ENCODE measurements around the gene LTO1. TPM values are rescaled to one million over a fixed set of nuclear protein-coding genes. Genes with fewer than 3 reads are reported as not detected.

The LTO1 gene
- total RNA-seq, 2 donors from 2014 or later, result 23.2 to 32.2 TPM

DNA sequence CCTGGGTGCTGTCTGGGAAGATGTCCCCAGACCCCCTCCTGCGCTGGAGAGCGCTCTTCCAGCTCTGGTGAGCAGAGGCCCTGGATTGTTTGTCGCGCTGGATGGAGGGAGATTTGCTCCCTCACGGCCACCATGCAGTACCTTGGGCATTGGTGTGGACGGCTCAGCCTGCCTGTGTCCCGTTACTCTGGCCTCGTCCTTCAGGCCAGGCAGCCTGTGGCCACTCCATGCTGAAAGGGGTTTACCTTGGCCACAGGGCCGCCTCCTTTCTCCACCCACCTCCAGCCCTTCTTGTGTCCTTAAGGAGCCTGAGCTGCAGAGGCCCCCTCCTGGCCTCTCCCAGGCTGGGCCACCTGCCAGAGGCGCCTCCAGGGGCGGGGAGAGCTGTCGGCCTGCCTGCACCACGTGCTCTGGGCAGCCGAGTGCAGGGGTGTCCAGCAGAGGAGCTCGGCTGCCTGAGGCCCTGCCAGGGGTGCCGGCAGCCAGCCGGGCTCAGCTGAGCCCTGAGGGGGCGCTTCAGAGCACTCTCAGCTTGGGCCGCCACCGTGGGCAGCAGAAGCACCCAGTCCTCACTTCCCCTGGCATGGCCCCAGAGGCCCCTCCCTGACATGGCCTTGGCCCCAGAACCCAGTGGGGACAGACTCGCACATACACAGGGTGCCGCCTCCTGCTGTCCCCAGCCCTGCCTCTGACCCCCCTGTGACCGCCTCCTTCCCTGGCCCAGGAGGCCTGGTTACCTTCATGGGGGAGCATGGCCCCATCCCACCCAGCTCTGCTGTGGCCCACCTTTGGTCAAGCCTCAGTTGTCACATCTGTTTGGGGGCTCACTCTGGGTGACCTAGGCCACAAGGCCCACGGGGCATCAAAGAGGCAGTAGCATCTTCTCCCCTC is 30.8 kb downstream of the LTO1 start:
- no peaks in the 10 kb centered on the region for H3K9me3 Mint-ChIP-seq
- H3K27me3 Mint-ChIP-seq (ENCODE audit: insufficient read depth), result no peaks in the 10 kb centered on the region
- peaks cover 4% of the 10 kb centered on the region for H3K4me1 Mint-ChIP-seq
- peak overlapping the region; percentile 72 for H3K27ac Mint-ChIP-seq
- H3K27me3 ChIP-seq (ENCODE audit: control insufficient read depth, insufficient read depth, low read length, poor library complexity, severe bottlenecking), result peaks cover 28% of the 10 kb centered on the region
- H3K9ac ChIP-seq (ENCODE audit: extremely low read depth, low read length, poor library complexity, severe bottlenecking), result no peak overlapping the region
- 93 to 94% methylated on average over 17 to 24 of the region's 24 CpGs for WGBS, 2 experiments (ENCODE audit: insufficient coverage in 1 of 2, insufficient read length in 1 of 2)
- no peaks in the 10 kb centered on the region for H3K36me3 ChIP-seq (ENCODE audit: control insufficient read depth, insufficient read depth, low read length)
- DNase-seq, result peak; percentile 67
- no peak overlapping the region for H3K27ac ChIP-seq (ENCODE audit: low read depth, low read length)
- H3K9me3 ChIP-seq (ENCODE audit: control insufficient read depth, low read length), result no peaks in the 10 kb centered on the region
- H3K36me3 Mint-ChIP-seq (ENCODE audit: low read depth), result peaks cover 35% of the 10 kb centered on the region
- H3K4me3 Mint-ChIP-seq, result peak overlapping the region; percentile 93
- TF ChIP-seq, protein P1, sequence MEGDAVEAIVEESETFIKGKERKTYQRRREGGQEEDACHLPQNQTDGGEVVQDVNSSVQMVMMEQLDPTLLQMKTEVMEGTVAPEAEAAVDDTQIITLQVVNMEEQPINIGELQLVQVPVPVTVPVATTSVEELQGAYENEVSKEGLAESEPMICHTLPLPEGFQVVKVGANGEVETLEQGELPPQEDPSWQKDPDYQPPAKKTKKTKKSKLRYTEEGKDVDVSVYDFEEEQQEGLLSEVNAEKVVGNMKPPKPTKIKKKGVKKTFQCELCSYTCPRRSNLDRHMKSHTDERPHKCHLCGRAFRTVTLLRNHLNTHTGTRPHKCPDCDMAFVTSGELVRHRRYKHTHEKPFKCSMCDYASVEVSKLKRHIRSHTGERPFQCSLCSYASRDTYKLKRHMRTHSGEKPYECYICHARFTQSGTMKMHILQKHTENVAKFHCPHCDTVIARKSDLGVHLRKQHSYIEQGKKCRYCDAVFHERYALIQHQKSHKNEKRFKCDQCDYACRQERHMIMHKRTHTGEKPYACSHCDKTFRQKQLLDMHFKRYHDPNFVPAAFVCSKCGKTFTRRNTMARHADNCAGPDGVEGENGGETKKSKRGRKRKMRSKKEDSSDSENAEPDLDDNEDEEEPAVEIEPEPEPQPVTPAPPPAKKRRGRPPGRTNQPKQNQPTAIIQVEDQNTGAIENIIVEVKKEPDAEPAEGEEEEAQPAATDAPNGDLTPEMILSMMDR (conservative IDR thresholded peaks at IDR 0.05), result peak; percentile 34
- no peak overlapping the region for H3K4me3 ChIP-seq (ENCODE audit: low read length)
- H3K4me1 ChIP-seq (ENCODE audit: control insufficient read depth, insufficient read depth, low read length), result peaks cover 5% of the 10 kb centered on the region

GRCh38 chr11:69643646-69644045 is 31.5 kb downstream of the LTO1 start:
- H3K27me3 ChIP-seq (ENCODE audit: control insufficient read depth, insufficient read depth, low read length, poor library complexity, severe bottlenecking), result peaks cover 28% of the 10 kb centered on the region
- Mint-ChIP-seq H3K27ac (no peak overlapping the region), H3K27me3 (ENCODE audit: insufficient read depth) (no peaks in the 10 kb centered on the region), H3K9me3 (no peaks in the 10 kb centered on the region), H3K4me1 (peaks cover 4% of the 10 kb centered on the region), H3K4me3 (peak overlapping the region; percentile 93), H3K36me3 (ENCODE audit: low read depth) (peaks cover 29% of the 10 kb centered on the region)
- no peaks in the 10 kb centered on the region for H3K36me3 ChIP-seq (ENCODE audit: control insufficient read depth, insufficient read depth, low read length)
- no peak overlapping the region for H3K4me3 ChIP-seq (ENCODE audit: low read length)
- DNase-seq, result no peak
- H3K9me3 ChIP-seq (ENCODE audit: control insufficient read depth, low read length), result no peaks in the 10 kb centered on the region
- no peak overlapping the region for H3K9ac ChIP-seq (ENCODE audit: extremely low read depth, low read length, poor library complexity, severe bottlenecking)
- TF ChIP-seq, protein P1 (conservative IDR thresholded peaks at IDR 0.05), result no peak
- 82 to 84% methylated on average over 25 to 27 of the region's 27 CpGs for whole genome bisulfite sequencing, 2 experiments (ENCODE audit: insufficient coverage in 1 of 2, insufficient read length in 1 of 2)
- H3K4me1 ChIP-seq (ENCODE audit: control insufficient read depth, insufficient read depth, low read length), result peaks cover 5% of the 10 kb centered on the region
- no peak overlapping the region for H3K27ac ChIP-seq (ENCODE audit: low read depth, low read length)

GRCh38 chr11:69642913-69643632 is 32.1 kb downstream of the LTO1 start:
- Histone ChIP-seq H3K9ac (ENCODE audit: extremely low read depth, low read length, poor library complexity, severe bottlenecking) (no peak overlapping the region), H3K9me3 (ENCODE audit: control insufficient read depth, low read length) (no peaks in the 10 kb centered on the region), H3K27ac (ENCODE audit: low read depth, low read length) (peak overlapping the region; percentile 78), H3K36me3 (ENCODE audit: control insufficient read depth, insufficient read depth, low read length) (no peaks in the 10 kb centered on the region), H3K4me1 (ENCODE audit: control insufficient read depth, insufficient read depth, low read length) (peaks cover 5% of the 10 kb centered on the region), H3K27me3 (ENCODE audit: control insufficient read depth, insufficient read depth, low read length, poor library complexity, severe bottlenecking) (peaks cover 28% of the 10 kb centered on the region), H3K4me3 (ENCODE audit: low read length) (no peak overlapping the region)
- no peaks in the 10 kb centered on the region for H3K27me3 Mint-ChIP-seq (ENCODE audit: insufficient read depth)
- peaks cover 4% of the 10 kb centered on the region for H3K4me1 Mint-ChIP-seq
- WGBS, 2 experiments (ENCODE audit: insufficient coverage in 1 of 2, insufficient read length in 1 of 2), result 2% methylated on average over 38 to 81 of the region's 81 CpGs
- H3K4me3 Mint-ChIP-seq, result peak overlapping the region; percentile 93
- no peaks in the 10 kb centered on the region for H3K9me3 Mint-ChIP-seq
- H3K36me3 Mint-ChIP-seq (ENCODE audit: low read depth), result peaks cover 29% of the 10 kb centered on the region
- TF ChIP-seq, protein P1 (conservative IDR thresholded peaks at IDR 0.05), result peak; percentile 97
- no peak overlapping the region for H3K27ac Mint-ChIP-seq
- peak; percentile 91 for DNase-seq
